ENCODE results near the gene MRPL17.

Gene MRPL17

GRCh38 chr11:6681949-6682348, 1.2 kb downstream of the MRPL17 start:
- FAIRE-seq: no peak

- no peak for FAIRE-seq
Measured at GRCh38 chr11:6681505-6681904, 1.6 kb downstream of the MRPL17 start.

GRCh38 chr11:6677018-6677417, 6.1 kb downstream of the MRPL17 start:
- FAIRE-seq: no peak

- FAIRE-seq: no peak
Measured at GRCh38 chr11:6674862-6675261, 8.3 kb downstream of the MRPL17 start.

GRCh38 chr11:6674219-6674597, 8.9 kb downstream of the MRPL17 start:
- FAIRE-seq: no peak

GRCh38 chr11:6673523-6674218, 9.5 kb downstream of the MRPL17 start:
- no peak for FAIRE-seq

- FAIRE-seq: no peak
Measured at GRCh38 chr11:6671991-6672390, 11.1 kb downstream of the MRPL17 start.

- FAIRE-seq: no peak
Measured at GRCh38 chr11:6670202-6670830, 12.8 kb downstream of the MRPL17 start.

GRCh38 chr11:6667733-6668374, 15.3 kb downstream of the MRPL17 start:
- FAIRE-seq: no peak

GRCh38 chr11:6666302-6667183, 16.6 kb downstream of the MRPL17 start:
- FAIRE-seq: no peak

GRCh38 chr11:6664551-6664950, 18.6 kb downstream of the MRPL17 start:
- no peak for FAIRE-seq

GRCh38 chr11:6663794-6664469, 19.2 kb downstream of the MRPL17 start:
- no peak for FAIRE-seq

GRCh38 chr11:6660712-6661111, 22.4 kb downstream of the MRPL17 start:
- no peak for FAIRE-seq

GRCh38 chr11:6658647-6659046, 24.5 kb downstream of the MRPL17 start:
- no peak for FAIRE-seq

- no peak for FAIRE-seq
Measured at GRCh38 chr11:6657346-6657745, 25.8 kb downstream of the MRPL17 start.

- FAIRE-seq: no peak
Measured at GRCh38 chr11:6656936-6657335, 26.2 kb downstream of the MRPL17 start.

- FAIRE-seq: no peak
Measured at GRCh38 chr11:6656584-6656915, 26.6 kb downstream of the MRPL17 start.

- FAIRE-seq: no peak
Measured at GRCh38 chr11:6655790-6656583, 27.2 kb downstream of the MRPL17 start, which contains the start of gene DCHS1. TSS of gene DCHS1 (minus strand) at chr11:6655809. CDS start at chr11:6641613, 14,196 bp downstream.

GRCh38 chr11:6655020-6655789, 27.9 kb downstream of the MRPL17 start:
- FAIRE-seq: no peak

- no peak for FAIRE-seq
Measured at GRCh38 chr11:6654281-6655019, 28.7 kb downstream of the MRPL17 start.
